ENCODE results near the gene PKN1. TPM values are rescaled to one million over a fixed set of nuclear protein-coding genes. Genes with fewer than 3 reads are reported as not detected.

The PKN1 gene
- total RNA-seq, 1 donor from 2014 or later: 85.9 TPM

DNA sequence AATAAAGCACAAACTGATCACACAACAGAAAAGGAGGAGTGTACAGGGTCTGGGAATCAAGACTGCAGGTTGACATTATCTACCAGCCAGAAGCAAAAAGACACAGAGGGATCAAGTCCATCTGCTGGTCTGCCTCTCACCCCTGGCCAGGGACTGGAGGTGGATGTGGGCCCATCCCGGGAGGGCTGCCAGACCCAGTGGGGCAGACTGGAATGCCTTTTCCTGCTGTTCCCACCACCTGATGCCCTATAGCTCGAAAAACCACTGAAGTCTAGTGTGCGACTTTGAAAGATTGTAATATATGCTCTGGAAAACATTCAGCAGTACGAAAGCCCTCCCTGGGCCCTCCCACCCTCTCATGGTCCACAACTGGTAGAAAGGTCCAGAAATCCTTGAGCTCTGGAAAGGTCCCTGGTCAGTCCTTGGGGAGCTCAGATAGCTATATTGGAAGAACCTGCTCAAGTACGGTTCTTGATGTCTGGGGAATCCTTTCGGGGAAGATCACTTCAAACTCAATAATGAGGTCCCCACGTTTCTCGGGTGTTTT is 82.5 kb downstream of the PKN1 start:
- Mint-ChIP-seq H3K4me1 (peaks cover 41% of the 10 kb centered on the region), H3K9me3 (no peaks in the 10 kb centered on the region), H3K27ac (peak overlapping the region; percentile 95), H3K36me3 (peaks cover 26% of the 10 kb centered on the region), H3K27me3 (ENCODE audit: low read depth) (no peaks in the 10 kb centered on the region), H3K4me3 (peak overlapping the region; percentile 88)
- DNase-seq (ENCODE audit: low spot score in 2 of 2, unreplicated experiment in 2 of 2): no peak
- TF ChIP-seq, protein P1, sequence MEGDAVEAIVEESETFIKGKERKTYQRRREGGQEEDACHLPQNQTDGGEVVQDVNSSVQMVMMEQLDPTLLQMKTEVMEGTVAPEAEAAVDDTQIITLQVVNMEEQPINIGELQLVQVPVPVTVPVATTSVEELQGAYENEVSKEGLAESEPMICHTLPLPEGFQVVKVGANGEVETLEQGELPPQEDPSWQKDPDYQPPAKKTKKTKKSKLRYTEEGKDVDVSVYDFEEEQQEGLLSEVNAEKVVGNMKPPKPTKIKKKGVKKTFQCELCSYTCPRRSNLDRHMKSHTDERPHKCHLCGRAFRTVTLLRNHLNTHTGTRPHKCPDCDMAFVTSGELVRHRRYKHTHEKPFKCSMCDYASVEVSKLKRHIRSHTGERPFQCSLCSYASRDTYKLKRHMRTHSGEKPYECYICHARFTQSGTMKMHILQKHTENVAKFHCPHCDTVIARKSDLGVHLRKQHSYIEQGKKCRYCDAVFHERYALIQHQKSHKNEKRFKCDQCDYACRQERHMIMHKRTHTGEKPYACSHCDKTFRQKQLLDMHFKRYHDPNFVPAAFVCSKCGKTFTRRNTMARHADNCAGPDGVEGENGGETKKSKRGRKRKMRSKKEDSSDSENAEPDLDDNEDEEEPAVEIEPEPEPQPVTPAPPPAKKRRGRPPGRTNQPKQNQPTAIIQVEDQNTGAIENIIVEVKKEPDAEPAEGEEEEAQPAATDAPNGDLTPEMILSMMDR (IDR thresholded peaks at IDR 0.05; ENCODE audit: unreplicated experiment): no peak

DNA sequence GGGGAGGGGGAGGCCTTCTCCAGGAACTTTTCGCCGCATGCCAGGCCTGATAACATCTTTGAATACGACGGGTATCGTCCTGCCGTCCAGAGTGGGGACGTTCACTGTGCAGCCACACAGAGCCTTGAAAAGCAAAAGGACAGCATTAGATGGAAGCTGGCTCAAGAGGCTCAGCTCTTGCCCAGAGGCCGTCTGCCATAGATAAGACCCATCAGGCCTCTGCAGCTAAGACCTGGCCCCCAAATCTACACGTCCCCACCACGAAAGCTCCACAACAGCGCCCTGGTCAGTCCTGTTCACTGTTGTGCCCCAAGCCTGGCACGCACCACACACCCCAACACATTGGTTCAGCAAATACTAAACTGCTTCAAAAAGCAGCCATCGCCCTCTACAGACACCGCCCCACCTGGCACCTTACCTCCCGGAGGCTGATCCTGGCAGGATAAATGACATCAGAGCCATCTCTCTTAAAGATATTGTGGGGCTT is 83.0 kb downstream of the PKN1 start:
- H3K9me3 Mint-ChIP-seq: no peaks in the 10 kb centered on the region
- H3K4me1 Mint-ChIP-seq: peaks cover 36% of the 10 kb centered on the region
- H3K36me3 Mint-ChIP-seq: peaks cover 26% of the 10 kb centered on the region
- H3K4me3 Mint-ChIP-seq: peak overlapping the region; percentile 88
- H3K27ac Mint-ChIP-seq: peak overlapping the region; percentile 95
- H3K27me3 Mint-ChIP-seq (ENCODE audit: low read depth): no peaks in the 10 kb centered on the region
- TF ChIP-seq, protein P1 (IDR thresholded peaks at IDR 0.05; ENCODE audit: unreplicated experiment): no peak
- DNase-seq (ENCODE audit: low spot score in 2 of 2, unreplicated experiment in 2 of 2): no peak

DNA sequence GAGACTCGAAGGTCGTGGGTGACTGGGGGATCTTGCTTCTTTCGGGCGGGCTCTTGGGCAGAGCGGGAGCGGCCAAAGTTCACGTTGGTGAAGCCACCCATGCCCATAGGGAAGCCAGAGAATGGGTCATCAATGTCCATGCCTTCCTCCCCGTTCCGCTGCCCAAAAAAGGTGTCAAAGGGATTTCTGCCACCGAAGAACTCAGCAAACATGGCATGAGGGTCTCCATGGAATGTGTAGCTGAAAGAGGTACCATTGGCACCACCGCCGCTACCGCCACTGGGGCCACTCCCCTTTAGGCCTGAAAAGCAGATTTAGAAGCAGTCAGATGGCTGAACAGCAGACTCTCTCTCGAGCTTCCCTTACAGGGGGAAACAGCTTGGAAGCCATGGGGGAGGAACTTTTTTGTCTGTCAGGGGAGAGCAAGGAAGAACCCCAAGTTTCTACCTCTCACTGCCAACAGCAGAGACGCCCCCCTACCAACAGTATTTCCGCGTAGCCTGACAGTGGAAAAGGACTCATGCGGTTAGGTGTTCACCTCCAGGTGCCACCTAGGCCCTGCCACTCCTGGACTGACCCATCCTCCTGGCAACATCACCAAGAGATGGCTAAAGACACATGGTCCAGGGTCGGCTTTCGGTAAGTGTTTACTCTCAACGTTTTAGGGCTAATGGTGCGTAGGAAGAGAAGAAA is 83.8 kb downstream of the PKN1 start:
- peaks cover 33% of the 10 kb centered on the region for H3K4me1 Mint-ChIP-seq
- peak overlapping the region; percentile 95 for H3K27ac Mint-ChIP-seq
- DNase-seq (ENCODE audit: low spot score in 2 of 2, unreplicated experiment in 2 of 2): no peak
- no peaks in the 10 kb centered on the region for H3K27me3 Mint-ChIP-seq (ENCODE audit: low read depth)
- no peaks in the 10 kb centered on the region for H3K9me3 Mint-ChIP-seq
- H3K4me3 Mint-ChIP-seq: peak overlapping the region; percentile 88
- peaks cover 26% of the 10 kb centered on the region for H3K36me3 Mint-ChIP-seq
- TF ChIP-seq, protein P1 (IDR thresholded peaks at IDR 0.05; ENCODE audit: unreplicated experiment): no peak

DNA sequence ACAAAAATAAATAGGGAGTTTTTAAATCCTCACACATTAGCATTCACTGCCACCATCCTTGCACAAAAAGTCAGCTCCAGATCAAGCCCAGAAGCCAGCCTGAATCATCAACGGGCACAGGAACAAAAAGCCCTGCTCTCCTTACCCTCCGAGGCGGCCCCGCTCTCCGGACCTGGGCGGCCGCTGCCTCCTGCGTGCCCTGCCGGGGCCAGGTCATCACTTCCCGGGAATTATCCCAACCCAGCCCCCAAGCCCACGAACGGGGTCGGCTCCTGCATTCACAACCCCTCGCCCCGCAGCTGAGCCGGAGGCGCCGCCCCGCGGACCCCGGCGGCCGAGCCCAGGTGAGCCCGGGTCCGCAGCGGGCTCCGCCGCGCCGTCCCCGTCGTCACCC is 84.3 kb downstream of the PKN1 start:
- no peak for DNase-seq (ENCODE audit: low spot score in 2 of 2, unreplicated experiment in 2 of 2)
- Mint-ChIP-seq H3K27ac (peak overlapping the region; percentile 95), H3K4me3 (peak overlapping the region; percentile 88), H3K9me3 (no peaks in the 10 kb centered on the region), H3K27me3 (ENCODE audit: low read depth) (no peaks in the 10 kb centered on the region), H3K36me3 (peaks cover 26% of the 10 kb centered on the region), H3K4me1 (peaks cover 33% of the 10 kb centered on the region)
- TF ChIP-seq, protein P1 (IDR thresholded peaks at IDR 0.05; ENCODE audit: unreplicated experiment): no peak

DNA sequence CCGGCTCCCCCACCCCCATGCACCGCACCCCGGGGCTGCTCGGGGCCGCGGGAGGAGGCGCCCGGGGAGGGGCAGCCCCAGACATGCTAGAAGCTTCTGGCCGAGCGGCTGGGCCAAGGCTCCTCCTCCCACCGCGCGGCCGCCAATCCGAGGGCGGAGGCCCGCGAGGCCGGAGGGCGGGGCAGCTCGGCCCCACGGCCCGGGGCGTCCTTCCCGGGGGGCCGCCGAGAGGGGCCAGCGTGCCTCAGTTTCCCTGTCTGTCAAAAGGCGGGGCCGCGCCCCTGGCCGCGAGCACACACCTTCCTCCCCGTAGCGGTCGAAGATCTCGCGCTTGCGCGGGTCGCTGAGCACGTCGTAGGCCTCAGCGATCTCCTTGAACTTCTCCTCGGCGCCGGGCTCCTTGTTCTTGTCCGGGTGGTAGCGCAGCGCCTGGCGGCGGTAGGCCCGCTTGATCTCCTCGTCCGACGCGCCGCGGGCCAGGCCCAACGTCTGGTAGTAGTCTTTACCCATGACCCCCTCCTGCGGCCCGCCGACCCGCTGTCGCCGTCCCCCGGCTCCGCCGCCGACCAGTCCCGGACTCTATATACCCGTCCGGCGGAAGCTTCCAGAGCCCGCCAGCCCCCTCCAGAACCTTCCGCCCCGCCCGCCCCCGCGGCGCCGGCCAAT is 84.9 kb downstream of the PKN1 start, which contains the start of gene DNAJB1:
Gene DNAJB1, minus strand, starts transcription at position 558 of the 666 bp plus-strand sequence. Its CDS starts 48 bp downstream, at position 510.
- H3K4me1 Mint-ChIP-seq: peaks cover 36% of the 10 kb centered on the region
- no peaks in the 10 kb centered on the region for H3K9me3 Mint-ChIP-seq
- TF ChIP-seq, protein P1 (IDR thresholded peaks at IDR 0.05; ENCODE audit: unreplicated experiment): no peak
- peaks cover 26% of the 10 kb centered on the region for H3K36me3 Mint-ChIP-seq
- H3K4me3 Mint-ChIP-seq: peak within 1 kb of the TSS; percentile 90
- H3K27ac Mint-ChIP-seq: peak within 1 kb of the TSS; percentile 98
- H3K27me3 Mint-ChIP-seq (ENCODE audit: low read depth): no peaks in the 10 kb centered on the region
- peak; percentile 48 to 71 for DNase-seq (ENCODE audit: low spot score in 2 of 2, unreplicated experiment in 2 of 2)

All from mesothelial cell of epicardium (in vitro differentiated cells).